RWPE2 (cell line): ENCODE results near the gene DLL4.

Experiments used
- ATAC-seq: fragments of 200-7000 bp; cut with Tn5 transposase; 3 replicates; pipeline ENCODE4 v1.9.1; 2021; ENCODE audit warnings: low read depth
- DNase-seq: peaks from one replicate; pipeline ENCODE4 v3.0.0-alpha.2; 2020; ENCODE audit warnings: low spot score
- H3K27ac ChIP-seq: fragments of 450-650 bp; 2 replicates; pipeline ENCODE4 v1.5.1; 2017; ENCODE audit warnings: mild to moderate bottlenecking; ENCODE audit not compliant: poor library complexity, severe bottlenecking
- H3K27me3 ChIP-seq: fragments of 250-450 bp; sonication (Bioruptor Pico); 2 replicates; pipeline ENCODE4 v1.5.1; 2021; ENCODE audit warnings: mild to moderate bottlenecking, moderate library complexity; ENCODE audit not compliant: insufficient read depth, poor library complexity, severe bottlenecking
- H3K36me3 ChIP-seq: fragments of 250-450 bp; sonication (Bioruptor Pico); 2 replicates; pipeline ENCODE4 v1.5.1; 2020; ENCODE audit warnings: low read depth, mild to moderate bottlenecking, moderate library complexity
- H3K4me1 ChIP-seq: fragments of 250-450 bp; sonication (Bioruptor Pico); 2 replicates; pipeline ENCODE4 v1.5.1; 2021; ENCODE audit warnings: mild to moderate bottlenecking, moderate library complexity; ENCODE audit not compliant: insufficient read depth, poor library complexity, severe bottlenecking
- H3K4me3 ChIP-seq: fragments of 250-450 bp; sonication (Bioruptor Pico); 2 replicates; pipeline ENCODE4 v1.5.1; 2021; ENCODE audit warnings: mild to moderate bottlenecking, moderate library complexity; ENCODE audit not compliant: severe bottlenecking
- H3K9me3 ChIP-seq: fragments of 250-450 bp; sonication (Bioruptor Pico); 2 replicates; pipeline ENCODE4 v1.5.1; 2021; ENCODE audit warnings: mild to moderate bottlenecking, moderate library complexity; ENCODE audit not compliant: severe bottlenecking
- CTCF ChIP-seq: fragments of 450-650 bp; IDR thresholded peaks from one replicate; pipeline ENCODE4 v1.5.1; 2017; ENCODE audit warnings: mild to moderate bottlenecking, moderate library complexity; ENCODE audit not compliant: poor library complexity, severe bottlenecking

DLL4 gene

GRCh38 chr15:40928821-40929659 lies at the start of gene DLL4:
Gene DLL4, plus strand, starts transcription at chr15:40929340. Its CDS starts 329 bp downstream, at chr15:40929669.
- Histone ChIP-seq H3K36me3 (no peaks in the 10 kb centered on the region), H3K27ac (no peak within 1 kb of the TSS), H3K4me3 (peak within 1 kb of the TSS; percentile 36), H3K9me3 (no peaks in the 10 kb centered on the region), H3K27me3 (peaks cover 54% of the 10 kb centered on the region), H3K4me1 (no peaks in the 10 kb centered on the region)
- ATAC-seq (peak; percentile 65), DNase-seq (peak; percentile 90)
- TF ChIP-seq CTCF, result no peak

GRCh38 chr15:40879609-40880008 lies 49.5 kb upstream of the DLL4 start:
- DNase-seq (no peak), ATAC-seq (no peak)
- TF ChIP-seq CTCF, result no peak
- Histone ChIP-seq H3K4me3 (no peak overlapping the region), H3K27ac (no peak overlapping the region), H3K9me3 (peaks cover 3% of the 10 kb centered on the region), H3K36me3 (no peaks in the 10 kb centered on the region), H3K4me1 (peaks cover 26% of the 10 kb centered on the region), H3K27me3 (no peaks in the 10 kb centered on the region)

- peaks cover 19% of the 10 kb centered on the region for H3K4me1 ChIP-seq
- DNase-seq (no peak), ATAC-seq (no peak)
- no peak overlapping the region for H3K27ac ChIP-seq
- no peaks in the 10 kb centered on the region for H3K36me3 ChIP-seq
- H3K4me3 ChIP-seq, result no peak overlapping the region
- no peaks in the 10 kb centered on the region for H3K27me3 ChIP-seq
- H3K9me3 ChIP-seq, result peaks cover 3% of the 10 kb centered on the region
- no peak for TF ChIP-seq CTCF
Measured at GRCh38 chr15:40881351-40881750, 47.8 kb upstream of the DLL4 start.

- Histone ChIP-seq H3K4me3 (no peak overlapping the region), H3K27ac (no peak overlapping the region), H3K9me3 (peaks cover 3% of the 10 kb centered on the region), H3K27me3 (no peaks in the 10 kb centered on the region), H3K36me3 (no peaks in the 10 kb centered on the region), H3K4me1 (no peaks in the 10 kb centered on the region)
- ATAC-seq, result no peak
- DNase-seq, result no peak
- no peak for TF ChIP-seq CTCF
Measured at GRCh38 chr15:40886586-40886985, 42.6 kb upstream of the DLL4 start.

GRCh38 chr15:40889112-40889511 lies 40.0 kb upstream of the DLL4 start:
- DNase-seq (no peak), ATAC-seq (no peak)
- TF ChIP-seq CTCF, result no peak
- Histone ChIP-seq H3K27me3 (no peaks in the 10 kb centered on the region), H3K27ac (no peak overlapping the region), H3K4me3 (no peak overlapping the region), H3K36me3 (no peaks in the 10 kb centered on the region), H3K4me1 (peaks cover 3% of the 10 kb centered on the region), H3K9me3 (no peaks in the 10 kb centered on the region)
